VCaP (cell line): ENCODE results near the gene MICU2.

ENCODE experiments used
- H3K27ac ChIP-seq: fragments of 450-650 bp; 2 replicates; pipeline ENCODE4 v1.5.1; 2017
- CTCF ChIP-seq: fragments of 450-650 bp; conservative IDR thresholded peaks from 2 replicates; pipeline ENCODE4 v1.5.1; 2017; ENCODE audit warnings: mild to moderate bottlenecking, moderate library complexity

MICU2 gene

GRCh38 chr13:21466527-21466926 is 137.4 kb downstream of the MICU2 start:
- TF ChIP-seq CTCF, result no peak
- H3K27ac ChIP-seq, result peak overlapping the region; percentile 89

- peak overlapping the region; percentile 89 for H3K27ac ChIP-seq
- TF ChIP-seq CTCF, result no peak
Observed at GRCh38 chr13:21465710-21466160, 138.2 kb downstream of the MICU2 start.

GRCh38 chr13:21463424-21463823 is 140.5 kb downstream of the MICU2 start:
- no peak for TF ChIP-seq CTCF
- H3K27ac ChIP-seq, result no peak overlapping the region

- no peak for TF ChIP-seq CTCF
- H3K27ac ChIP-seq, result no peak overlapping the region
Observed at GRCh38 chr13:21461131-21461530, 142.8 kb downstream of the MICU2 start.

GRCh38 chr13:21458813-21459701 is 144.9 kb downstream of the MICU2 start, which contains the start of gene ZDHHC20:
ZDHHC20 (minus strand) TSS chr13:21459303; CDS start chr13:21459171, 132 bp downstream.
- TF ChIP-seq CTCF, result no peak
- peak within 1 kb of the TSS; percentile 95 for H3K27ac ChIP-seq

- H3K27ac ChIP-seq, result peak overlapping the region; percentile 95
Observed at GRCh38 chr13:21458451-21458812, 145.5 kb downstream of the MICU2 start.

More at GRCh38 chr13:21458451-21458812, 145.5 kb downstream of the MICU2 start:
- no peak for TF ChIP-seq CTCF
